Stimulated activated naive CD8-positive, alpha-beta T cell treated with anti-CD3 and anti-CD28 coated beads, Interleukin-15, Interleukin-2, amounts not matched to agents 100 ng/mL and 50 ng/mL, for 24 hours (primary cell): ENCODE results near the gene AMPD2.
A peak's percentile ranks its signal among the peaks of the same experiment; 100 is the strongest.

Experiments
- H3K27ac Mint-ChIP-seq: one replicate; pipeline ENCODE4 v1.8.0; 2021; ENCODE audit warnings: mild to moderate bottlenecking, mixed read lengths
- H3K27me3 Mint-ChIP-seq: one replicate; pipeline ENCODE4 v1.8.0; 2021; ENCODE audit warnings: mixed read lengths
- H3K36me3 Mint-ChIP-seq: one replicate; pipeline ENCODE4 v1.8.0; 2021; ENCODE audit warnings: low read depth, mixed read lengths
- H3K4me1 Mint-ChIP-seq: one replicate; pipeline ENCODE4 v1.8.0; 2021; ENCODE audit warnings: low read depth, mixed read lengths
- H3K4me3 Mint-ChIP-seq: one replicate; pipeline ENCODE4 v1.8.0; 2021; ENCODE audit warnings: mild to moderate bottlenecking, mixed read lengths
- H3K9me3 Mint-ChIP-seq: one replicate; pipeline ENCODE4 v1.8.0; 2021; ENCODE audit warnings: mixed read lengths

AMPD2 gene

DNA sequence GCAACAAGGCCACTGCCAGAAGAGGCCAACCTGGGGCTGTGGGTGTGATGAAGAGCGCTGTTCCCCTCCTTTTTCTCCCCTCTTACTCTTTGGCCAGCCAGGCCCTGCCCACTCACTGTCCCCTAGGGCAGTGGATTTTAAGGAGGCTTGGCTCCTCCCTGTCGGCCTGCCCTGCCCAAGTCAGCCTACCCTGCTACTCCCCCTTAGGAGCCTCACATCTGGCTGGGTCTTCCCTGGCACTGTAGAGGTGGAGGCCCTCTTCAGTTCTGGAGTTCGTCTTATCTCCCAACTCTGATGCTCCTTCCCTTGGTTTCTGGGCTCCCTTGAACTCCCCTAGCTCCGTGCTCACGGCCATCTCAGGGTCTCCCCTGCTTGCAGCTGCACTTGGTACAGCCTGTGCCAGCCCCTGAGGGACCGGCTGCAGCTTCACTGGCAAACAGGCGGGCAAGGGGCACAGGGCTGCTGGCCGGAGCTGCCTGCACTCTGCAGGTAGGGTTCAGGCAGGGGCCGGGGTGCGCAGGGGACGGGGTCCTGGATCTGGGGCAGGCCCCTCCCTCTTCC lies 4.0 kb downstream of the AMPD2 start:
- H3K36me3 Mint-ChIP-seq: peaks cover 18% of the 10 kb centered on the region
- no peaks in the 10 kb centered on the region for H3K27me3 Mint-ChIP-seq
- peaks cover 42% of the 10 kb centered on the region for H3K4me1 Mint-ChIP-seq
- H3K4me3 Mint-ChIP-seq: peak overlapping the region; percentile 99
- H3K27ac Mint-ChIP-seq: peak overlapping the region; percentile 49
- H3K9me3 Mint-ChIP-seq: no peaks in the 10 kb centered on the region

GRCh38 chr1:109624201-109625010 lies 4.8 kb downstream of the AMPD2 start:
- Mint-ChIP-seq H3K27ac (no peak overlapping the region), H3K4me3 (no peak overlapping the region), H3K27me3 (no peaks in the 10 kb centered on the region), H3K4me1 (peaks cover 35% of the 10 kb centered on the region), H3K9me3 (no peaks in the 10 kb centered on the region), H3K36me3 (peaks cover 24% of the 10 kb centered on the region)

DNA sequence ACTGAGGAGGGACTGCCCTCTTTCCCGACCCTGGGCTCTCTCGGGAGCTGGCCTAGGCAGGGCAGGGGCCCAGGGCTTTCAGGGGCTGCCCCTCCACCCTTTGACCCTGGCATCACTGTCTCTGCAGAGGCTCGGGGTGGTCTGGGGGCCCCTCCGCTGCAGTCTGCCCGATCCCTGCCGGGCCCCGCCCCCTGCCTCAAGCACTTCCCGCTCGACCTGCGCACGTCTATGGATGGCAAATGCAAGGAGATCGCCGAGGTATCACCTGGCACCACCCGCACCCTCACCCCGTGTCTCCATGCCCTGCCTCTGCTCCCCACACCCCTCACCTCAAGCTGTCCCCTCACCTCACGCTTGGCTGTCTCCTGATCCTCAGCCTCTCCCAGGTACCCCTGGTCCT lies 5.5 kb downstream of the AMPD2 start:
- Mint-ChIP-seq H3K4me3 (no peak overlapping the region), H3K36me3 (peaks cover 26% of the 10 kb centered on the region), H3K4me1 (peaks cover 32% of the 10 kb centered on the region), H3K27ac (no peak overlapping the region), H3K9me3 (no peaks in the 10 kb centered on the region), H3K27me3 (no peaks in the 10 kb centered on the region)

DNA sequence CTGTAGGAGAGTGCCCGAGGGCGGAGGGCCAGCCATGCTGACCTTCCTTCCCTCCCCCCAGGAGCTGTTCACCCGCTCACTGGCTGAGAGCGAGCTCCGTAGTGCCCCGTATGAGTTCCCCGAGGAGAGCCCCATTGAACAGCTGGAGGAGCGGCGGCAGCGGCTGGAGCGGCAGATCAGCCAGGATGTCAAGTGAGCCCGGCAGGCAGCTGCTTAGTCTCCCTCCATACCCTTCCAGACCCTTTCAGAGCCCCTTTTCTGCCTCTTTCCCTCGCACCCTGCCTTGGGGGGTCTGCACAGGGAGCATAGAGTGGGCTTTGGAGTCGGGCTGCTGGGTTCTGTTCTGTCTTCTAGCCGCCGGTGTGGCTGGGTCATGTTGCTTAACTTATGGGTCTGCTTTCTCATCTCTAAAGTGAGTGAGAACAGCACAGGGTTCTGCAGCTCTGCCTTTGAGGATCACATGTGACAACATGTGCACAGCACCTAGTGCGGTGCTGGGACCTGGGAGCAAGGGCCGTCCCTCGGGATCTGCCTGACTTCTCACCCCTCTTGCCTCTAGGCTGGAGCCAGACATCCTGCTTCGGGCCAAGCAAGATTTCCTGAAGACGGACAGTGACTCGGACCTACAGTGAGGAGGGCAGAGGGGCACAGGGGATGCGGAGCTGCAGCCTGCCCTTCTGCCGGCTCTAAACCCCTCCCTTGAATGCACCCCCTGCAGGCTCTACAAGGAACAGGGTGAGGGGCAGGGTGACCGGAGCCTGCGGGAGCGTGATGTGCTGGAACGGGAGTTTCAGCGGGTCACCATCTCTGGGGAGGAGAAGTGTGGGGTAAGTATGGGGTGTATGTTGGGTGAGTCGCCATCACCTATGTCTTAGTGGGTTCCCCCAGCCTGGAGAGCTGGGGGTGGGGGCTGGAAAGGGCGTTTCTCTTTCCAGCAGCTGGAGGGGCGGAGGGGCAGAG lies 6.2 kb downstream of the AMPD2 start:
- no peak overlapping the region for H3K27ac Mint-ChIP-seq
- peaks cover 32% of the 10 kb centered on the region for H3K4me1 Mint-ChIP-seq
- no peaks in the 10 kb centered on the region for H3K27me3 Mint-ChIP-seq
- H3K4me3 Mint-ChIP-seq: no peak overlapping the region
- no peaks in the 10 kb centered on the region for H3K9me3 Mint-ChIP-seq
- peaks cover 26% of the 10 kb centered on the region for H3K36me3 Mint-ChIP-seq

- no peak overlapping the region for H3K4me3 Mint-ChIP-seq
- no peak overlapping the region for H3K27ac Mint-ChIP-seq
- H3K4me1 Mint-ChIP-seq: peaks cover 26% of the 10 kb centered on the region
- no peaks in the 10 kb centered on the region for H3K9me3 Mint-ChIP-seq
- peaks cover 33% of the 10 kb centered on the region for H3K36me3 Mint-ChIP-seq
- no peaks in the 10 kb centered on the region for H3K27me3 Mint-ChIP-seq
These were observed 7.2 kb downstream of the AMPD2 start for GRCh38 chr1:109626682-109627408.

- H3K27ac Mint-ChIP-seq: no peak overlapping the region
- no peaks in the 10 kb centered on the region for H3K9me3 Mint-ChIP-seq
- H3K4me3 Mint-ChIP-seq: no peak overlapping the region
- H3K27me3 Mint-ChIP-seq: no peaks in the 10 kb centered on the region
- H3K4me1 Mint-ChIP-seq: peaks cover 16% of the 10 kb centered on the region
- peaks cover 36% of the 10 kb centered on the region for H3K36me3 Mint-ChIP-seq
These were observed 8.2 kb downstream of the AMPD2 start for GRCh38 chr1:109627692-109628399.

DNA sequence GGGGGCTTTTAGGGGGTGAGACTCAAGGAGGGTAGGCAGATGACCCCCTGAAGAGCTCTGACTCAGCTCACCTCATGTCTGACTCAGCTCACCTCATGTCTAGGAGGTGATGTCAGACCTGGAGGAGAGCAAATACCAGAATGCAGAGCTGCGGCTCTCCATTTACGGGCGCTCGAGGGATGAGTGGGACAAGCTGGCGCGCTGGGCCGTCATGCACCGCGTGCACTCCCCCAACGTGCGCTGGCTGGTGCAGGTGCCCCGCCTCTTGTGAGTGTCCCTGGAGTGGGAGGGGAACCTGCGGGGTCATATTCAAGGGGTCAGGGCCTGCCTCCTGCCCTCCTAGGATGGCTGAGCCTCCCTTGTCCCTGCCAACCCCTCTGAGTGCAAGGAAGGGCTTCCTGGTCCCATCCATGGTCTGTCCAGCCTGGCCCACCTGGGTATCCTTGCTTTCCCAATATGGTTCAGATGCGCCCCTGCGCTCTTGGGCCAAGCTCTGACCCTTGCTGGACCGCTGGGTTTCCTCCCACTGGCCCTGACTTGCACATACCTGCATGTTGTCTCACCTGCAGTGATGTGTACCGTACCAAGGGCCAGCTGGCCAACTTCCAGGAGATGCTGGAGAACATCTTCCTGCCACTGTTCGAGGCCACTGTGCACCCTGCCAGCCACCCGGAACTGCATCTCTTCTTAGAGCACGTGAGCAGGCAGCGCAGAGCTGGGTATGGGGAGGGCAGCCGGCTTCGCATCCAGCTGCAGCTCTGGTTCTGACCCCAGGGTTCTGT lies 9.1 kb downstream of the AMPD2 start:
- peaks cover 36% of the 10 kb centered on the region for H3K36me3 Mint-ChIP-seq
- no peak overlapping the region for H3K27ac Mint-ChIP-seq
- H3K9me3 Mint-ChIP-seq: no peaks in the 10 kb centered on the region

GRCh38 chr1:109629372-109630030 lies 9.9 kb downstream of the AMPD2 start:
- Mint-ChIP-seq H3K4me1 (peaks cover 4% of the 10 kb centered on the region), H3K27me3 (no peaks in the 10 kb centered on the region), H3K9me3 (no peaks in the 10 kb centered on the region), H3K36me3 (peaks cover 36% of the 10 kb centered on the region), H3K27ac (no peak overlapping the region), H3K4me3 (no peak overlapping the region)

More for the DNA sequence above, 9.1 kb downstream of the AMPD2 start:
- Mint-ChIP-seq H3K4me1 (peaks cover 7% of the 10 kb centered on the region), H3K27me3 (no peaks in the 10 kb centered on the region), H3K4me3 (no peak overlapping the region)

DNA sequence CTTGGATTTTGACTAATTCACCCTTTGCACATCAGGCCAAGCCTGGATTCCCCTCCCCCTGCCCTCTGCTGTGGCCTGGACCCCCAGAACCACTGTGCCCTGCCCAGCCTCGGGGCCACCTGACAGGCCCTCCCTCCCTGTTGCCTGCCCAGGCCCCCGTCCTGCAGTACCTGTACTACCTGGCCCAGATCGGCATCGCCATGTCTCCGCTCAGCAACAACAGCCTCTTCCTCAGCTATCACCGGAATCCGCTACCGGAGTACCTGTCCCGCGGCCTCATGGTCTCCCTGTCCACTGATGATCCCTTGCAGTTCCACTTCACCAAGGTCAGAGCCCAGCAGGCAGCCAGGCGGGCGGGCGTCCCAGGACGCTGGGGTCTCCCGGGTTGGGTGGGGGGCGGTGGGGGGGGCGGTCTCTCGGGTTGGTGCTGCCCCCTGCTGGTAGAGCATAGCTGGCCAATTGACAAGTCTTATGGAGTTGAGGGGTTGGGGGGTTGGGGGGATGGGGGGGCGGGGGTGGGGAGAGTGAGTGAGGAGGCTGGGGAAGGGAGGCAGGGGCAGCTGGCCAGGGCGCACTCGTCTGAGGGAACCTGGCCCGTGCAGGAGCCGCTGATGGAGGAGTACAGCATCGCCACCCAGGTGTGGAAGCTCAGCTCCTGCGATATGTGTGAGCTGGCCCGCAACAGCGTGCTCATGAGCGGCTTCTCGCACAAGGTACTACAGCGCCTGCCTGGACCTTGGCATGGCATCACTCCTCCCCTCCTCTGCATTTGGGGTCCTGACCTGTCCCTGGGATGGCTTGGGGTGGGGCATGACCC lies 10.7 kb downstream of the AMPD2 start:
- peaks cover 36% of the 10 kb centered on the region for H3K36me3 Mint-ChIP-seq
- H3K27ac Mint-ChIP-seq: no peak overlapping the region
- H3K9me3 Mint-ChIP-seq: no peaks in the 10 kb centered on the region
- H3K4me3 Mint-ChIP-seq: no peak overlapping the region
- no peaks in the 10 kb centered on the region for H3K27me3 Mint-ChIP-seq
- H3K4me1 Mint-ChIP-seq: peaks cover 12% of the 10 kb centered on the region

- Mint-ChIP-seq H3K4me3 (no peak overlapping the region), H3K36me3 (peaks cover 31% of the 10 kb centered on the region), H3K4me1 (peaks cover 14% of the 10 kb centered on the region), H3K9me3 (no peaks in the 10 kb centered on the region), H3K27ac (no peak overlapping the region), H3K27me3 (no peaks in the 10 kb centered on the region)
These were observed 11.4 kb downstream of the AMPD2 start for GRCh38 chr1:109630898-109631512.

DNA sequence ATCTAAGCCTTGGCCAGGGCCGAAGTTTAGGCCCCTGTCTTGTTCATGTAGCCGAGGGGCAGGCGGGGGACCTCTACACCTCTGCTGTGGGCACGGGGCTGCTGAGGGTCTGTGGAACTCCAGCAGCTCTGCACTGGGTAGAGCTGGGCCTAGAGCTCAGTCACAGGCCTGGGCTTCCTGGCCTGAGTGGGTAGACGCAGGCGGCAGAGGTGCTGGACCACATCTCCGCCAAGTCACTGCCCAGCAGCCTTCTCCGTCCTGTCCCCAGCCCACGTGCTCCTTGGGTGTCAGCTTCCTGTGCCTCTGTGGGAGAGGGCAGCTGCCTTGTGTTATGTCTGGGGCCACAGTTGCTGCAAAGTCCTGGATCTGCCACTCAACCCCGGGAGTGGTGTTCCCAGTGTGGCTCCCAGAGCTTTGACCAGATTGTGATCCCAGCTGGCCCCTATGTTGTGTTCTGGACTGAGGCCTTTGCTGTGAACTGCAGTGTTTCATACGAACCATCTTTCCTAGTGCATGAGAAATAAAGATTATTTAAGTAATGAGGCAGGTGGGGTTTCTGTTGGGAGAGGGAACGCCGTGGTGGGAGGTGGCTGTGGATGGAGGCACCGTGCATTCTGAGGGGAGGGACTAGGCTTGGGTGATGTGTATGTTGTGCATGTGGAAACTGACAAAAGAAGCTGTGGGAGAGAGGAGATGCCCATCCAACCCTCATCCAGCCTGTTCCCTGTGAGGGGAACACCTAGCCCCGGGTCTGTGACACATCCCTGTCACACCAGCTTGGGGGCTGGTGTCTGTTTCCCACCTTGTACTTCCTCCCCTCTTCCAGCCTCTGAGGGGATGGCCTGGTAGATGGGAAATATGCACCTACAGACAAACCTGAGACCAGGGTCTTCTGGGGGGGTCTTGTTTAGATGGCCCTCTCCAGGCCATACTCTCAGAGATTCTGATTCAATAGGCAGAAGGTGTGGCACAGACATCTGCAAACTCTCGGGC lies 12.2 kb downstream of the AMPD2 start:
- H3K36me3 Mint-ChIP-seq: peaks cover 30% of the 10 kb centered on the region
- H3K27ac Mint-ChIP-seq: no peak overlapping the region
- H3K9me3 Mint-ChIP-seq: no peaks in the 10 kb centered on the region
- H3K4me1 Mint-ChIP-seq: peaks cover 14% of the 10 kb centered on the region
- no peaks in the 10 kb centered on the region for H3K27me3 Mint-ChIP-seq
- no peak overlapping the region for H3K4me3 Mint-ChIP-seq
